HG02759 (cell line): ENCODE data around the gene DACT2.
"Not testable (repeated sequence)": the region's sequence is repeated elsewhere in the genome, so short reads cannot be mapped to it uniquely, and the experiment has no call there.

Experiments used
- ATAC-seq: cut with Tn5 transposase; IDR thresholded peaks from one replicate; pipeline ENCODE4 v1.9.1; 2021; ENCODE audit warnings: mild to moderate bottlenecking, moderate library complexity; ENCODE audit not compliant: unreplicated experiment

Gene DACT2

DNA sequence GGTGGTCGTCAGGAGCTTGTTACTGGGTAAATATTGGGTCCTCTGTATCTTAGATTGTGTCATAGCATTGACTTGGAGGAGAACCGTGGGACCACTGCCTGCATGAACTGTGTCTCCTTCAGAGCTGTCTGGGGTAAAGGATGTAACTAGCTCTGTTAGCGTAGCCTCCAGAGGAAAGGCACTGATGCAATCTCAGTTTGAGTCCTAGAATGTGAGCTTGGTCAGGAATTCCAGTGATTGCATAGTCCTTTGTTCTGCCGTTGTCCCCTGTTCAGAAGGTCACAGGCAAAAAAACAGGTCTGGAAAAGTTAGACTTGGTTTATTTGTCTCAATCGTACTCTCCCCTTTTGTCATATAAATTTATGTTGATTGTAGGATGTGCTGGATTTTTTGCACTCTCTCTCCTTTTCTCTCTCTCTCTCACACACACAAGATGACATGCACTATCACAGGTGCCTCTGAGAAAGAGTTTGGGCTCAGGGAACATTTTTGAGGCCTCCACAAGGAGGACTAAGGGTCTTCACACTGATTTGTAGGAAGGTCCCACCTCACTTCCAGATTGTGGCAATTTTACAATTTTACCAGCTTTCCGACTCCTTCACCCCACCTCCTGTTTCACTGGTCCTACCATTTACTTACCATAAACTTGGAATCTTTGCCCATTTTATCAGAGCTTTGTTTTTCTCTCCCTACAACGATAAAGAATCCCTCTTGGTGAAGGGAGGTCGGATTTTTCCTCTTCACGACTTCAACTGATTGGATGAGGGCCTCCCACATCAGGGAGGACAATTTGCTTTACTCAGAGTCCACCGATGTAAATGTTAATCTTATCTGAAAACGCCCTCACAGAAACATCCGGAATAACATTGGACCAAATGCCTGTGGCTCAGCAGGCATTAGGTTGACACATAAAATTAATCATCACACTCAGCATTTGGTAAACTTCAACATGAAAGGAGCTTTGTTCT lies 7.0 kb upstream of the DACT2 start:
- ATAC-seq = no peak

GRCh38 chr6:168322966-168323365 lies 3.4 kb upstream of the DACT2 start:
- ATAC-seq = no peak

DNA sequence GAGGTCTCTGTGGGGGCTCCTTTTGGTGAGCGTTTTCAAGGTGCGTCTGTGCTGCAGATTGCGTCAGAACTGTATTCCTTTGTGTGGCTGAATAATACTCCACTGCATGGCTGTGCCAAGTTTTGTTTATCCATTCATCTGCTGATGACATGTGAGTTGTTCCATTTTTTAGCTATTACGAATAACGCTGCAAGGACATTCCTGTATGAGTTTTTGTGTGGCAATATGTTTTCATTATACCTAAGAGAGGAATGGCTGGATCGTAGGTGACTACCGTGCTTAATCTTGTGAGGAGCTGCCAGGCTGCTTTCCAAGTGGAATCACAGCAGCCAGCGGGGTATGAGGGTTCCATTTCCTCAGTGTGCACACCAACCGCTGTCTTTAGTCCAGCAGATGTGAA lies 1.1 kb upstream of the DACT2 start:
- no peak for ATAC-seq

- no peak for ATAC-seq
Observed at GRCh38 chr6:168318579-168319278, 848 bp downstream of the DACT2 start.

GRCh38 chr6:168318090-168318489 lies 1.5 kb downstream of the DACT2 start:
- no peak for ATAC-seq

GRCh38 chr6:168315596-168315995 lies 4.0 kb downstream of the DACT2 start:
- ATAC-seq = no peak

- no peak for ATAC-seq
Observed at GRCh38 chr6:168314948-168315347, 4.6 kb downstream of the DACT2 start.

- no peak for ATAC-seq
Observed at GRCh38 chr6:168314021-168314420, 5.6 kb downstream of the DACT2 start.

GRCh38 chr6:168313431-168314011 lies 6.1 kb downstream of the DACT2 start:
- no peak for ATAC-seq

- not testable (repeated sequence) for ATAC-seq
Observed at GRCh38 chr6:168312125-168312507, 7.5 kb downstream of the DACT2 start.

DNA sequence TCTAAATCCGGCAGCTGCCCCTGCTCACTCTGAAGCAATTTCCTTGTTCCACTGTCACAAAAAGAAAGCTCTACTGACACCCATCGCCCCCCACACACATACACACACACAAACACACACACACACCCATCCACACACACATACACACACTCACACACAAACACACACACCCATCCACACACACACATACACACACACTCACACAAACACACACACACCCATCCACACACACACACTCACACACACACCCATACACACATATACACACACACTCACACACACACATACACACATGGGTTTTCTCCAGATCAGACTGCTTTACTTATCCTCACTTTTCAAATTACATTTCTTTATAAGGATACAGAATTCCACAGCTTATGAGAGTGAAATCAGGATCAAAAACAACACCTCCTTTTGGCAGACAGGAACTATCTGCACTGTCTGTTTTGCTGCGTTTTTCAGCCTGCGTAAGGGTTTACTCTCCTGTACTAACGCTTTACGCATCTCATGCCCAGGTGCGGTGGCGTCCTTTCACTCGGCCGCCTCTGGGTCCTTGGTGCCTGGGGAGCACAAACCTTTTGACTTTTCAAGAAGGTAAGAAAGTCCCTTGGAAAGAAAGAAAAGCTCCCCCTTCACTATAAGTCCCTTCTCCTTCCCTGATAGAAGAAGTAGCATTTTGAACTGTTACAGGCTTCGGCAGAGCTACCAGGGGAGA lies 8.0 kb downstream of the DACT2 start:
- ATAC-seq = no peak

GRCh38 chr6:168310945-168311344 lies 8.6 kb downstream of the DACT2 start:
- no peak for ATAC-seq

DNA sequence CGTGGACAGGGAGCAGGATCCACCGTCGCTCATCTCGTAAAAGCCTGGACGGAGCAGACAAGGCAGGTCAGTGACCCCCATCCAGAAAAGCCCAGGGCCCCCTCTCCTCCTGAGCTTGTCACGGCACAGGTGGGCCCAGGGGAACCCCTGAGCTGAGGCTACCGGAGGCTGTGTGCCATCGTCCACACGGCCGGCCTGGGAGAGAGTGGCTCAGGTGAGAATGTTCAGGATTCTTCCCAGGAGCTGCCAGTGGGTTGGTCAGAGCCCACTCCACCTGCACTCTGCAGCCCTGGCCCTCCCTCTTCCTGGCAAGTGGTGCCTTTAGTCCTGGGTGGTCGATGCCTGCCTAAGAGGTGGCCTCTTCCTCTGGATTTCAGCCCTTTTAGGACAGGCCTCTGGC lies 9.2 kb downstream of the DACT2 start:
- ATAC-seq = no peak

GRCh38 chr6:168309997-168310396 lies 9.6 kb downstream of the DACT2 start:
- no peak for ATAC-seq

GRCh38 chr6:168309183-168309582 lies 10.4 kb downstream of the DACT2 start:
- no peak for ATAC-seq

DNA sequence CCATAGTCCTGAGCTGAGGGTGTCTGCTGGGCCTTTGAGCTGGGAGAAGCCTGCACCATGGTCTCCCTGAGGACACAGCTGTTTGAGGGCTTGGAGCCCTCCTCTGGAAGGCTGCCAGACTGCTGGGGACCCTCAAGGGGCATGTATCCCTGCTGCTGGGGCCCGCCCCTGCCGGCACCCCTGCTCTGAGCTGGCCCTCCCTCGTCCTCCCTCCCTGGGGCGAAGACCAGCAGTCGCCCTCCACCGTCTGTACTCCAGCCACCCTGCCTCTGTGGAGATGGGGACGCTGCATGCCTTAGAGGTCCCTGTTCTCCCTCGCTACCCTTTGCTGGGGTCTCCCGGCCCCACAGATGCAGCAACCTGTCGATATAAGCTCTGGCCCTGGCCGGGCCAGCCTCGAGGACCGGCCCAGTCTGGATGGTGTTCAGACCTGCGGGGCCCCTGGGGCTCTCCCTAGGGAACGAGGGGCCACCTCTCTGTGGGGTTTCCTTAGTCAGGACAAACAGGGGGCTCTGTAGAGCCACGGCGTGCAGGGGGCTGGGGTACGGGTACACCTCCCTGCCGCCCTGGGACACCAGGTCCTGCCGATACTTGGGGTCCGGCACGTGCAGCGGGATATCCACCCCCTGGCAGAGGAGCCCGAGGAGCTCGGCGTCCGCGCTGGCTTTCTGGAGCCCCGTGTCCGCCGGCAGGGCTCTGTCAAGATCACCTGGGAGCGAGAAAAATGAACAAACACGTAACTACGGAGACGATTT lies 11.0 kb downstream of the DACT2 start:
- no peak for ATAC-seq

GRCh38 chr6:168307695-168308021 lies 11.9 kb downstream of the DACT2 start:
- no peak for ATAC-seq

DNA sequence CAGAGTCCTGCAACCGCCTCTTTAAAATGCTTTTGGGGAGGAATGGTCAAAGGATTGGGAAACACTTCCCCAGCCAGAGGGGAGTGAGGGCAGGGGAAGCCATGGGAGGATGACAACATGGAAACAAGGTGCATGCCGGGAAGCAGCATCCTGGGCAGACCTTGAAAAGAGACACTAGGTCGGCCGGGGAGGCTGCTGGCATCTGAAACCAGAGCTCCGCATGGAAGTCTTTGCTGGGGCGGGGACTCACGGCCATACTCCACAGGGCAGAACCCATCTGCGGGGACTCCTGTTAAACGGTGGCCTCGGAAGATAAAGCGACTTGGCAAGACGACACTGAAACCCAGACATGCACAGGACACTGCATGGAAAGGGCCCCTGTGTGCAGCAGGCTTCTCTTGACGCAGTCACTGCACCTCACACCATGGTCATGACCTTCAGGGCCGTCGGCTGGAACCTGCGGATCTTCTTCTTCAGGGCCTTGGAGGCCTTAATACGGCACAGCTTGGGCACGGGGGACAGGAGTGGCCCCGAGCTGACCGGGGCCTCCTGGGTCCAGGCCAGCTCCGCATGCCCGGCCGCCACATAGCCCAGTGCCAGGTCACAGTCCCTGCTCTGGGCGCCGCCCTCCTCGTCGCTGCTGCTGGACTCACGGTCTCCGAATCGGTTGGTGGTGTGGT lies 12.4 kb downstream of the DACT2 start:
- no peak for ATAC-seq

DNA sequence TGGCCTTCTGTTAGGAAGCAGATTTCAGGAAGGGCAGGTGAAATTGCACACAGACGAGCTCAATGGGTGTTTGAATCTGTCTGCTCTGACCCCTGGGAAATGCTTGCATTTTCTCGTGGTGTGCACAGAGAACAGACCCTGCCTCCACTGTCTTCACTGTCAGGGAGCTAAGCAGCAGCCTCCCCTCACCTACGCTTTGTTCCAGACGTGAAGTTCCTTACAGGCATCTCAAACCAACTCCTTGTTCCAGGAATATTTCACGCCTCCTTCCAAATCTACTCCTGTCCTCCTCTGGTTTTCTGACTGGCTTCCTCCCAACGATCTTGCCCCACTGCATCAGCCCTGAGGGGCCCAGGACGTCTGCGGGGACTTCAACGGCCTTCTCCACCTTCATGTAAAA lies 13.7 kb downstream of the DACT2 start:
- no peak for ATAC-seq
